ENCODE results near the gene KCTD7. TPM values are rescaled to one million over a fixed set of nuclear protein-coding genes. Genes with fewer than 3 reads are reported as not detected.

KCTD7 gene
- total RNA-seq, 1 donor from 2014 or later: 15.9 TPM

- Mint-ChIP-seq H3K9me3 (peaks cover 6% of the 10 kb centered on the region), H3K4me1 (no peaks in the 10 kb centered on the region), H3K4me3 (no peak overlapping the region), H3K27ac (no peak overlapping the region), H3K36me3 (peaks cover 18% of the 10 kb centered on the region), H3K27me3 (ENCODE audit: low read depth) (no peaks in the 10 kb centered on the region)
- no peak for DNase-seq (ENCODE audit: low spot score in 2 of 2, unreplicated experiment in 2 of 2)
- TF ChIP-seq CTCF (IDR thresholded peaks at IDR 0.05; ENCODE audit: unreplicated experiment): no peak
Measured at GRCh38 chr7:66666313-66666952, 37.8 kb downstream of the KCTD7 start.

- Mint-ChIP-seq H3K27ac (no peak overlapping the region), H3K4me3 (no peak overlapping the region), H3K27me3 (ENCODE audit: low read depth) (no peaks in the 10 kb centered on the region), H3K9me3 (peaks cover 6% of the 10 kb centered on the region), H3K36me3 (peaks cover 18% of the 10 kb centered on the region), H3K4me1 (no peaks in the 10 kb centered on the region)
- no peak for TF ChIP-seq CTCF (IDR thresholded peaks at IDR 0.05; ENCODE audit: unreplicated experiment)
- no peak for DNase-seq (ENCODE audit: low spot score in 2 of 2, unreplicated experiment in 2 of 2)
Measured at GRCh38 chr7:66667023-66667728, 38.5 kb downstream of the KCTD7 start.

GRCh38 chr7:66668112-66668511 lies 39.4 kb downstream of the KCTD7 start:
- no peak for DNase-seq (ENCODE audit: low spot score in 2 of 2, unreplicated experiment in 2 of 2)
- peaks cover 13% of the 10 kb centered on the region for H3K36me3 Mint-ChIP-seq
- H3K27me3 Mint-ChIP-seq (ENCODE audit: low read depth): no peaks in the 10 kb centered on the region
- no peak overlapping the region for H3K4me3 Mint-ChIP-seq
- H3K9me3 Mint-ChIP-seq: no peaks in the 10 kb centered on the region
- H3K27ac Mint-ChIP-seq: no peak overlapping the region
- no peak for TF ChIP-seq CTCF (IDR thresholded peaks at IDR 0.05; ENCODE audit: unreplicated experiment)
- H3K4me1 Mint-ChIP-seq: no peaks in the 10 kb centered on the region

GRCh38 chr7:66668677-66669076 lies 40.0 kb downstream of the KCTD7 start:
- Mint-ChIP-seq H3K4me1 (no peaks in the 10 kb centered on the region), H3K27me3 (ENCODE audit: low read depth) (no peaks in the 10 kb centered on the region), H3K36me3 (peaks cover 13% of the 10 kb centered on the region), H3K9me3 (no peaks in the 10 kb centered on the region), H3K4me3 (no peak overlapping the region), H3K27ac (no peak overlapping the region)
- no peak for DNase-seq (ENCODE audit: low spot score in 2 of 2, unreplicated experiment in 2 of 2)
- TF ChIP-seq CTCF (IDR thresholded peaks at IDR 0.05; ENCODE audit: unreplicated experiment): no peak

GRCh38 chr7:66669088-66669487 lies 40.4 kb downstream of the KCTD7 start:
- H3K4me1 Mint-ChIP-seq: no peaks in the 10 kb centered on the region
- H3K4me3 Mint-ChIP-seq: no peak overlapping the region
- no peaks in the 10 kb centered on the region for H3K27me3 Mint-ChIP-seq (ENCODE audit: low read depth)
- no peak for DNase-seq (ENCODE audit: low spot score in 2 of 2, unreplicated experiment in 2 of 2)
- no peak overlapping the region for H3K27ac Mint-ChIP-seq
- H3K36me3 Mint-ChIP-seq: peaks cover 12% of the 10 kb centered on the region
- no peak for TF ChIP-seq CTCF (IDR thresholded peaks at IDR 0.05; ENCODE audit: unreplicated experiment)
- H3K9me3 Mint-ChIP-seq: no peaks in the 10 kb centered on the region
